ENCODE measurements around the gene PTPDC1.
"Not testable (repeated sequence)": the region's sequence is repeated elsewhere in the genome, so short reads cannot be mapped to it uniquely, and the experiment has no call there.

The PTPDC1 gene

DNA sequence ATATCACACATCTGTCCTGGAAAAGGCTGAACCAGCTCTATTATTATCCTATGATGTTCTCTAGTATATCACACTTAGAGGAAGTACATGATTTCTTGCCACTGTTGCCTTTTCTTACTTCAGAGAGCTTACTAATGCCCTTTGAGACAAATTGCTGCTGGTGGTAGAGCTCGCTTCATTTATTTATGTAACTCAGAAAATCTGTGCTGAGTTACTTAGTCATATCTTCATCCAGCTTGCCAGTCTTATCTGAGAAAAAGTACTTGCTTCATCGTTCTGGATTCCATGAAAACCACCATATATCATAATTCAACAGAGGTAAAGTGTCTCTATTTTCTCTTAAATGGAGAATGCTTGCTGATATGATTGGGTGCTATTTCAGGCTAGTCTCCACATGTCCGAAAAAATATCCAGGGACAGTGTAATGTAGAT, 26.6 kb downstream of the PTPDC1 start:
- no peak overlapping the region for H3K27ac ChIP-seq
- H3K4me1 ChIP-seq, result no peaks in the 10 kb centered on the region
- no peaks in the 10 kb centered on the region for H4K20me1 ChIP-seq
- no peak for TF ChIP-seq Cebpa-rat (IDR thresholded peaks at IDR 0.05)
- H3K27me3 ChIP-seq, result no peaks in the 10 kb centered on the region
- no peak overlapping the region for H3K9ac ChIP-seq
- no peaks in the 10 kb centered on the region for H3K9me3 ChIP-seq
- H3K4me3 ChIP-seq, result no peak overlapping the region
- no peaks in the 10 kb centered on the region for H3K36me3 ChIP-seq
- no peak overlapping the region for H3K4me2 ChIP-seq

DNA sequence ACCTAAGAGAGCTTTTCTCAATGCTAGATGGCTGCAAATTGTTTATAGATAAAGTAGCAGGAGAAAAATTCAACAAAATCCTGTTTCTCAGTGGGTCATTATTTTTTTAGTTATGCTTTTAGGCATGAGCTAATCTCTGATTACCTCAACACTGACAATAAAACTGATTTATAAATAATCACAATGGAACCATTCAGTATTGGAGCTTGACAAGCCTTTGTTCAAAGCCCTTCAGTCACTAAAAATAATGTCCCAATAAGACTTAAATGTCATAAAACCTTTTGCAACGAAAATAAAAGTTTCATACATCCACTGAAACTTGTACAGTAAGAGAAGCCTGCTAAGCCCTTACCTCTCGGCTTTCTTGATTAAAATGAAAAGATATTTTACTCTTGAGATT, 27.2 kb downstream of the PTPDC1 start:
- H3K9me3 ChIP-seq, result no peaks in the 10 kb centered on the region
- no peak overlapping the region for H3K4me3 ChIP-seq
- H3K27me3 ChIP-seq, result no peaks in the 10 kb centered on the region
- no peaks in the 10 kb centered on the region for H3K36me3 ChIP-seq
- H3K27ac ChIP-seq, result no peak overlapping the region
- no peaks in the 10 kb centered on the region for H4K20me1 ChIP-seq
- H3K4me1 ChIP-seq, result no peaks in the 10 kb centered on the region
- no peak overlapping the region for H3K4me2 ChIP-seq
- H3K9ac ChIP-seq, result no peak overlapping the region
- no peak for TF ChIP-seq Cebpa-rat (IDR thresholded peaks at IDR 0.05)

DNA sequence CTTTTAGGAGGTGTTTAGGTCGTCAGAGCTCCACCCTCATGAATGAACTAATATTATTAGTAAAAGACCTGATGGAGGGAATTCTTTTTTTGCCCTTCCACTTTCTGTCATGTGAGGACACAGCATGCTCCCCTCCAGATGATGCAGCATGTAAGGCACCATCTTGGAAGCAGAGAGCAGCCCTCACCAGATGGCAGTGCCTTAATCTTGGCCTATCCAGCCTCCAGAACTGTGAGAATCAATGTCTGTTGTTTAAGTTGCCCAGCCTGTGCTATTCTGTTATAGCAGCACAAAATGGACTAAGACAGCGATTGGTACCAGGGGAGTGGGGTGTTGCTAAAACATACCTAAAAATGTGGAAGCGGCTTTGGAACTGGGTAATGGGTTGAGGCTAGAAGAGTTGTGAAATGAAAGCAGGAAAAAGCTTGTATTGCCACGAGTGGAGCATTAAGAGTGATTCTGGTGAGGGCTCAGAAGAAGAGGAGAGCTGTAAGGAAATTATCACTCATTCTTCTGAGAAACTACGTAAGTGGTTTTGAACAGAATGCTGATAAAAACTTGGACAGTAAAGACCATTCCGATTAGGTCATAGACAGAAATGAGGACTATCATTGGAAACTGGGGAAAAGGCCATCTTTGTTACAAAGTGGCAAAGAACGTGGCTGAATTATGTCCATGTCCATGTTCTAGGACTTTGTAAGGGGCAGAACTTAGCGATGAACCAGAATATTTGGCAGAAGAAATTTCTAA, 28.6 kb downstream of the PTPDC1 start:
- Histone ChIP-seq H3K9me3 (no peaks in the 10 kb centered on the region), H3K9ac (no peak overlapping the region), H3K27ac (no peak overlapping the region), H4K20me1 (no peaks in the 10 kb centered on the region), H3K4me1 (no peaks in the 10 kb centered on the region), H3K4me2 (no peak overlapping the region), H3K36me3 (no peaks in the 10 kb centered on the region), H3K4me3 (no peak overlapping the region), H3K27me3 (no peaks in the 10 kb centered on the region)
- no peak for TF ChIP-seq Cebpa-rat (IDR thresholded peaks at IDR 0.05)

DNA sequence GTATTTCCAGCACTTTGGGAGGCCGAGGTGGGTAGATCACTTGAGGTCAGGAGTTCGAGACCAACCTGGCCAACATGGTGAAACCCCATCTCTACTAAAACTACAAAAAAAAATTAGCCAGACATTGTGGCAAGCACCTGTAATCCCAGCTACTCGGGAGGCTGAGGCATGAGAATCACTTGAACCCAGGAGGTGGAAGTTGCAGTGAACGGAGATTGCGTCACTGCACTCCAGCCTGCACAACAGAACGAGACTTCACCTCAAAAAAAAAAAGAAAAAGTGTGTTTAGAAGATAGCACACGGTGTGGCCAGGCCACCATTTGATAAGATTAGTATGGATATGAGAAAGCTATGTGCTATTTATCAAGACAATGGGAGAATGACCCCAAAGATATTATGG, 35.8 kb downstream of the PTPDC1 start:
- not testable (repeated sequence) for H3K4me2 ChIP-seq, H3K27me3 ChIP-seq, H4K20me1 ChIP-seq, H3K4me3 ChIP-seq, H3K36me3 ChIP-seq, H3K4me1 ChIP-seq, H3K9ac ChIP-seq, H3K27ac ChIP-seq
- peaks cover 10% of the 10 kb centered on the region for H3K9me3 ChIP-seq

DNA sequence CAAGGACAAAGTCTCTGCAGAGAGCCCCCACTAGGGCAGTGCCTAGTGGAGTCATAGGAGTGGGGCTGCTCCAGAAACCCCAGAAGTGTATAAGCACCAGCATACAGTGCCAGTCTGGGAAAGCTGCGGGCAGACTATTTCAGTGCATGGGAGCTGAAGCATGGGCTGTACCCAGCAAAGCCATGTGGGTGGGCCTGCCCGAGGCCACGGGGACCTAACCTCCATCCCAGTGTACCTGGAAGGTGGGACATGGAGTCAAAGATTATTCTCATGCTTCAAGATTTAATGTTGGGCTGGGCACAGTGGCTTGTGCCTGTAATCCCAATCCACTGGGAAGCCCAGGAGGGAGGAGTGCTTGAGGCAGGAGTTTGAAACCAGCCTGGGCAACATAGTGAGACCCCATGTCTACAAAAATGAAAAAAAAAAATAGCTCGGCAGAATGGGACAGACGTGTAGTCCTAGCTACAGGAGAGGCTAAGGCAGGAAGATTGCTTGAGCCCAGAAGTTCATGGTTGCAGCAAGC, 36.7 kb downstream of the PTPDC1 start:
- Histone ChIP-seq H3K36me3 (peaks cover 6% of the 10 kb centered on the region; the same call in 1 of the 2 replicates), H3K4me1 (no peaks in the 10 kb centered on the region), H3K27ac (no peak overlapping the region), H4K20me1 (no peaks in the 10 kb centered on the region), H3K4me3 (no peak overlapping the region), H3K9me3 (peaks cover 19% of the 10 kb centered on the region), H3K4me2 (no peak overlapping the region), H3K9ac (no peak overlapping the region), H3K27me3 (no peaks in the 10 kb centered on the region)
- TF ChIP-seq Cebpa-rat (IDR thresholded peaks at IDR 0.05), result no peak

DNA sequence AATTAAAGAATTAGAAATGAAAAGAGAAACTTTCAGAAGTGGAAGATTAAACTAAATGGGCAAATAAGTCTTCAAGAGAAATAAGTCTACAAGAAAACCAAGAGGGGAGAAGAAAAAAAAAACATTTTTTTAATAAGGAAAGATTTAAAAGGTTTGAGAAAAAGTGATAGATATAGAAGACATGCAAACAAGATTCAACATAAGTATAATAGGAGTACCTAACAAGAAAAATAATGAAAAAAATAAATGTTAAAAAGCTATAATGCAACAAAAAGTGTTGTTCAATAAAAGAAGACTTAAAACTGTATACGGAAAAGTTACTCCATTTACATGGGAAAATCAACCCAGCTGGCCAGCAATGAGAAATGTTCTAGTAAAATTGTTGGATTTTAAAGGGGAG, 42.6 kb downstream of the PTPDC1 start:
- Histone ChIP-seq H3K4me3 (no peak overlapping the region), H3K27me3 (no peaks in the 10 kb centered on the region), H3K4me2 (no peak overlapping the region), H3K36me3 (peaks cover 6% of the 10 kb centered on the region; the same call in 1 of the 2 replicates), H4K20me1 (no peaks in the 10 kb centered on the region), H3K9me3 (peaks cover 58% of the 10 kb centered on the region), H3K4me1 (no peaks in the 10 kb centered on the region), H3K27ac (no peak overlapping the region), H3K9ac (no peak overlapping the region)
- no peak for TF ChIP-seq Cebpa-rat (IDR thresholded peaks at IDR 0.05)

DNA sequence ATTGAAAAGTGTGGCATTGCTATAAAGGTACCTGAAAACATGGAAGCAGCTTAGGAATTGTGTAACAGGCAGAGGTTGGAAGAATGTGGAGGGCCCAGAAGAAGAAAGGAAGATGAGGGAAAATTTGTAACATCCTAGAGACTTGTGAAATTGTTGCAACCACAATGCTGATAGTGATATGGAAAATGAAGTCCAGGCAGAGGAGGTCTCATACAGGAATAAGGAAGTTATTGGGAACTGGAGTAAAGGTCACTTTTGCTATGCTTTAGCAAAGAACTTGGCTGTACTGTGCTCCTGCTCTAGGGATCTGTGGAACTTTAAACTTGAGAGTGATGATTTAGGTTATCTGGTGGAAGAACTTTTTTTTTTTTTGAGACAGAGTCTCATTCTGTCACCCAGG, 43.5 kb downstream of the PTPDC1 start:
- Histone ChIP-seq H3K9ac (no peak overlapping the region), H3K27me3 (no peaks in the 10 kb centered on the region), H3K4me1 (no peaks in the 10 kb centered on the region), H3K9me3 (peaks cover 58% of the 10 kb centered on the region), H3K36me3 (peaks cover 6% of the 10 kb centered on the region; the same call in 1 of the 2 replicates), H3K4me3 (no peak overlapping the region), H4K20me1 (no peaks in the 10 kb centered on the region), H3K27ac (no peak overlapping the region), H3K4me2 (no peak overlapping the region)
- no peak for TF ChIP-seq Cebpa-rat (IDR thresholded peaks at IDR 0.05)

DNA sequence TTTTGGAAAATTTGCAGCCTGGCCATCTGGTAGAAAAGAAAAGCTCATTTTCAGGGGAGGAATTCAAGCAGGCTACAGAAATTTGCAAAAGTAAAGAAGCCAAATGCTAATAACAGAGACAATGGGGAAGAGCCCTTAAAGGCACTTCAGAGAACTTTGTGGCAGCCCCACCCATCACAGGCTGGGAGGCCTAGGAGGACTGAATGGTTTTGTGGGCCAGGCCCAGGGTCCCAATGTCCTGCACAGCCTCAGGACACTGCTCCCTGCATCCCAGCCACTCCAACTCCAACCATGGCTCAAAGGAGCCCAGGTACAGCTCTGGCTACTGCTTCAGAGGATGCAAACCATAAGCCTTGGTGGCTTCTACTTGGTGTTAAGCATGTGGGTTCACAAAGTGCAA, 44.3 kb downstream of the PTPDC1 start:
- Histone ChIP-seq H3K27ac (no peak overlapping the region), H3K4me3 (no peak overlapping the region), H3K4me2 (no peak overlapping the region), H4K20me1 (no peaks in the 10 kb centered on the region), H3K9ac (no peak overlapping the region), H3K27me3 (no peaks in the 10 kb centered on the region), H3K9me3 (peaks cover 58% of the 10 kb centered on the region), H3K4me1 (no peaks in the 10 kb centered on the region), H3K36me3 (peaks cover 6% of the 10 kb centered on the region; the same call in 1 of the 2 replicates)
- no peak for TF ChIP-seq Cebpa-rat (IDR thresholded peaks at IDR 0.05)

DNA sequence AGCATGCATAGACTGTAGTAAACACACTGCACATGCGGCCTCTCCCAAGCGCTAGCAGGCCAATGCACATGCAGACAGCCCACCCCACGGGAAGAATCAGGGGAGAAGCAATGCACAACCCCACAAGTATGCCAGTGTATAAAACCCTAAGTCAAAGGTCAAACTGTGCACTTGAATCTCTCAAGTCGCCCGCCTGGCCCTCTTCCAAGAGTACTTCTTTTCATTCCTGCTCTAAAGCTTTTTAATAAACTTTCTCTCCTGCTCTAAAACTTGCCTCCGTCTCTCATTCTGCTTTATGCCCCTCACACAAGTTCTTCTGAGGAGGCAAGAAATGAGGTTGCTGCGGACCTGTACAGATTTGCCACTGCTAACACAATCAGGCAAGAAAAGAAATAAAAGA, 50.4 kb downstream of the PTPDC1 start:
- Histone ChIP-seq H4K20me1 (no peaks in the 10 kb centered on the region), H3K9me3 (peaks cover 12% of the 10 kb centered on the region), H3K4me3 (no peak overlapping the region), H3K4me1 (no peaks in the 10 kb centered on the region), H3K36me3 (no peaks in the 10 kb centered on the region), H3K27me3 (no peaks in the 10 kb centered on the region), H3K9ac (no peak overlapping the region), H3K4me2 (no peak overlapping the region), H3K27ac (no peak overlapping the region)
- TF ChIP-seq Cebpa-rat (IDR thresholded peaks at IDR 0.05), result no peak

DNA sequence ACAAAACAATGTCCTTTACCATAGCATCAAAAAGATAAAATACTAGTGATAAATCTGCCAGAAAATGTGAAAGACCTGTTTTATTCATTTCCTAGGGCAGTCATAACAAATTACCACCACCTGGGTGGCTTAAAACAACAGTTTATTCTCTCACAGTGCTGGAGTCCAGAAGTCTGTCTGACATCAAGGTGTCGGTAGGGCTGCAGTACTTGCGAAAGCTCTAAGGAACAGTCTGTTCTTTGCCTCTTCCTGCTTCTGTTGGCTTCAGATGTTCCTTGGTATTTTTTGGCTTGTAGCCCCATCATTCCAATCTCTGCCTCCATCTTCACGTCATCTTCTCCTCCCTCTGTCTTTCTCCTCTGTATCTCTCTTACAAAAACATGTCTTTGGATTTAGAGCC, 51.0 kb downstream of the PTPDC1 start:
- Histone ChIP-seq H3K4me3 (no peak overlapping the region), H3K9me3 (peaks cover 6% of the 10 kb centered on the region)

More for the DNA sequence above, 51.0 kb downstream of the PTPDC1 start:
- Histone ChIP-seq H3K4me2 (no peak overlapping the region), H3K27me3 (no peaks in the 10 kb centered on the region), H3K27ac (no peak overlapping the region), H3K9ac (no peak overlapping the region), H3K36me3 (no peaks in the 10 kb centered on the region), H4K20me1 (no peaks in the 10 kb centered on the region), H3K4me1 (no peaks in the 10 kb centered on the region)
- no peak for TF ChIP-seq Cebpa-rat (IDR thresholded peaks at IDR 0.05)
